Eye (tissue), 1 donor: Measurements from ENCODE around the gene FAM149B1.

Source experiments
- DNase-seq: peaks from one replicate; pipeline ENCODE4 v3.0.0-alpha.2; 2015

FAM149B1 gene

GRCh38 chr10:73293461-73293860 lies 125.5 kb downstream of the FAM149B1 start:
- no peak for DNase-seq
